ENCODE results near the gene INO80E.
A peak's percentile ranks its signal among the peaks of the same experiment; 100 is the strongest.
"Not testable (repeated sequence)": the region's sequence is repeated elsewhere in the genome, so short reads cannot be mapped to it uniquely, and the experiment has no call there.

Gene INO80E

GRCh38 chr16:30032083-30032819 is 36.2 kb downstream of the INO80E start:
- peak; percentile 86 for DNase-seq

DNA sequence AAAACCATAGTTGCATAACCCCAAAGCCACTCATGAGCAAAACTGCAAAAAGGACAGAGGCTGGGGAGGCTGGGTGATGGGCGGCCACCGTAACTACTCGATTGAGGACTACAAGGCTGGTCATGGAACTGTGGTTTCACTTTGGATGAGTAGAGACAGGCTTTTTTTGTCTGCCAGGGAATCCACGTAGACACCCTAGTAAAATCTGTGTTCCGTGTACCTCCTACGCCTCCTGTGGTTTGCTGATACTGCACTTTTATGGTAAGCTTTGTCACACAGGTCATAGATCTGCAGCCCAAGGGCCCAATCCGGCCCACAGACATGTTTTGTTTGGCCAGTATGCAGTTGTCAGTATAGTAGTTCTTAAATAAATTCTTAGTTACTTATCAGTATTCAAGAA is 37.2 kb downstream of the INO80E start:
- DNase-seq: no peak

DNA sequence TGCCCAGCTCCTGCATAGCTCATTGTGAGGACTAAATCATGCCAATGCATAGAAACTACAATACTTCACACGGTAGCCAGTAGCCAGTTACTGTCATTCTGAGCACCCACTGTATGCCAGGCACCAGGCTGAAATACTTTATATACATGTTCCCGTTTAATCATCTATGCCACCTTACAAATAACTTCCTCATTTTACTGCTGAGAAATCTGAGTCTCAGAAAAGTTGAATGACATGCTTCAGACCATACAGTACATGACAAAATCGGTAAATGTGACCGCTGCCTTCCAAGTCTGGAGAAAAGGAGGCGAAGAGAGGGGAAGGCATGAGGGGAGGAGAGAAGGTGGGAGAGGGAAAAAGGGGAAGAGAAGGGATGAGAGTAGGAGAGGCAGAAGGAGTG is 44.2 kb downstream of the INO80E start:
- peak; percentile 71 for DNase-seq

DNA sequence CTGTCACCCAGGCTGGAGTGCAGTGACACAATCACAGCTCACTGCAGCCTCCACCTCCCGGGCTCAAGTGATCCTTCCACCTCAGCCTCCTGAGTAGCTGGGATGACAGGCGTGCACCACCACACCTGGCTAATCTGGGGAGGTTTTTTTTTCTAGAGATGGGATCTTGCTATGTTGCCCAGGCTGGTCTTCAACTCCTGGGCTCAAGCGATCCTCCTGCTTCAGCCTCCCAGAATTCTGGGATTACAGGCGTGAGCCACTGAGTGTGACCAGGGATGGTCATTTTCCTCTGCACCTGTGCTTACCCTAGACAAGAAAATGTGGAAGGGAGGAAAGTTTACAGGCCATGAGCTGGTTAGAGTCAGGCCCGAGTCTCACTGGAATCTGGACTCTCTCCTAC is 44.6 kb downstream of the INO80E start:
- DNase-seq: not testable (repeated sequence)

DNA sequence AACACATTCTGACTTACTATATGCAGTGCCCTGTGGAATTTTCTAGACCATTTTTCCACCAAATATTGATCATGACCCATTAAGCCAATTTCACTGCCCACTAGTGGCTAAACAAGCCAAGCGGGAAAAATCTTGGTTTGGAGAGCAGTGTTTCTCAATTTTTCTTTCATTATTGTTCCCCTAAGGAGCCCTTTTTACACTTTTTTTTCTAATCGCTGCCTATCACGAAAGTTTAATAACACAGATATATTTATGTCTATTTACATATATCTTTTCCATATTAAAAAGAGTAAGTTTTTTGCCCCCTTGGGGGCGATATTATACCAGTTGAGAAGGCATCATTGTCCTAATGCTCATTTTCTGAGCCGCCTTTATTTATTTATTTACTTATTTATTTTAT is 45.8 kb downstream of the INO80E start:
- DNase-seq: peak; percentile 82

DNA sequence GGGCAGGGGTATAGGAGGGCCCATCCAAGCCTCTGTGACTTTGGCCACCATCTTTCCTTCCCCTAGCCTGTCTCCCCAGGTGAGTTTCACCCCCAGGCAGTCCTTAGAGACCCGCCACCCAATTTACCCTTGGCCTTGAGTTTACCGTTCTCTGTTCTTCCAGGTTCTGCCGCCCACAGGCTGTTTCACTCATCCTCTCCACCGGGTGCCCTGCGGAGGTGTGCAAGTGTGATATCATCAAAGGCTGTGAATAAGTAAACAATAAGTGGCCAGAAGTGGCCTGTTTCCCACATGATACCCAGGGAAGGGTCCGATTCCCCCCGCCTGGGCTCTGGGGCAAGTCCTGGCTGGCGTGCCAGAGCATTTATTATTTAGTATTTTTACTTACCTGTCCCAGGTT is 50.1 kb downstream of the INO80E start:
- DNase-seq: no peak

- no peak for DNase-seq
Measured at GRCh38 chr16:30046588-30046987, 50.5 kb downstream of the INO80E start.

- DNase-seq: no peak
Measured at GRCh38 chr16:30049871-30050270, 53.8 kb downstream of the INO80E start.

- no peak for DNase-seq
Measured at GRCh38 chr16:30051518-30051917, 55.5 kb downstream of the INO80E start.

GRCh38 chr16:30052671-30053372 is 56.8 kb downstream of the INO80E start:
- DNase-seq: peak; percentile 96

DNA sequence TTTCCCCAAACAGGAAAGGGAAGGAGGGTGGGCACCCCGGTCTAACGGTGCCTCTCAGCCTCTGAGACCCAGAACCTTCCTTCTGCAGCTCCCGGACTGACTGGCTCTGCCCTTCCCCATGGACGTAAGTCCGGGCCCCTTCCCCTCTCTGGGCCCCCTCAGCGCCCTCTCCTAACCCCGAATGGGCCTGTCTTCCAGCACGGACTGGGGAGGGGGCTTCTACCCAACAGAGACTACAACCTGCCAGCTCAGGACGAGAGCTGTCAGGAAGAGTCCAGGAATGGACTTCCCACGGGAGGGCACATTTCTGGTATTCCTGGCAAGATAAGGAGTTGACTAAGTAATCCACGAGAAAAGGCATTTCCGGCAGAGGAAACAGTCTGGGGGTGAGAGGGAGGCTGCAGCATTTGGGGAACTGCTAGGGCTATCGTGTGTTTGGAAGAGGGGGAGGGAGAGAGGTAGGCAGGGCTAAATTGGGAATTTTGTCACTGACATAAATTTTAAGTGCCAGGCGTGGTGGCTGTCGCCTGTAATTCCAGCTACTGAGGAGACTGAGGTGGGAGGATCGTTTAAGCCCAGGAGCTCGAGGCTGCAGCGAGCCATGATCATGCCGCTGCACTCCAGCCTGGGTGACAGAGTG is 57.5 kb downstream of the INO80E start:
- DNase-seq: no peak

DNA sequence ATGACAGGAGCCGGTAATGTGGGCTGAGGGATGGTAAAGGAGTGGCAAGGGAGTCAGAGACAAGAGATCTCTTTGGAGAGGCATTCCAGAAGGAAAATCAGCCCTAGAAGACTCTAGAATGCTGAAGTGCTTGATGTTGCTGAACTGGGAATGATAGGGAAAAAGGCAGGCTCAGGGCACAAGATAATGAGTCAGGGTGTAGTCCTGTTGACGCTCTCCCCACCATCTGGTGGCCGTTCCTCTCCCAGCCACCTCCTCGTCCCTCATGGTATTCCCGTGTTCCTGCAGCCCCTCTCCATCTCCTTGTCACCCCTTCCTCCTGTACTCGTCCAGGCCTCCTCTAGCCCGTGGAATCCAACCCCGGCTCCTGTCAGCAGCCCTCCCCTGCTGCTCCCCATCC is 58.4 kb downstream of the INO80E start:
- no peak for DNase-seq

DNA sequence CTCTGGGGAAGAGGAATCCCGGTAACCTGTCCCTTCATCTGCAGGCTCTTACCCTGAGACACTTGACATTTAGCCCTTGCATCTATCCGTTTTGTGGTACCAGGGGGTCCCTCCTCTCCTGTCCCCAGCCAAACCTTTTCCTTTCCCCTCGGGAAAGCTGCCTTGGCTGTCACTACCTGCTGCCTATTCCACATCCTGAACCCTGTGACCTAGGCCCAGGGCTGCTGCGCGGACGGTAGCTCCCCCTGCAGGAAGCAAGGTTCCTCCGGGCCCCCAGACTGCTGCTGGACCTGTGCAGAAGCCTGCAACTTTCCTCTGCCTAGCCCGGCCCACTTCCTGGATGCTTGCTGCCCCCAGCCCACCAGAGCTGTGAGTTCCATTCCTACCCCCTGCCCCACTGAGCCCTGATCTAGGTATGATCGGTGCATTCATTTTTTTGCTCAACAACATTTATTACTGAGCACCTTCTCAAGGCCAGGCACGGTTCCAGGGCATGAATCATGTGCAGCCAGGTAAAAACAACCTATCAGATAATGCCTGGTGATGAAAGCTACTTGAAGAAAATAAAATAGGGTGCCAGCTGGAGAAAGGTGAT is 59.0 kb downstream of the INO80E start:
- DNase-seq: peak; percentile 77

Measured in hematopoietic multipotent progenitor cell treated with erythropoietin and hydrocortisone succinate and interleukin-3 and kit ligand, for 4 days (in vitro differentiated cells).